Mesothelial cell of epicardium (in vitro differentiated cells): ENCODE measurements around the gene CD72. TPM values are rescaled to one million over a fixed set of nuclear protein-coding genes. Genes with fewer than 3 reads are reported as not detected.

Experiments used
- DNase-seq, 2 experiments: peaks; one replicate each; pipeline ENCODE4 v3.0.0; 2021; ENCODE audit warnings: low spot score in 2 of 2; ENCODE audit not compliant: unreplicated experiment in 2 of 2
- H3K27ac Mint-ChIP-seq: 2 replicates; pipeline ENCODE4 v1.8.0; 2021; ENCODE audit warnings: mixed read lengths
- H3K27me3 Mint-ChIP-seq: 2 replicates; pipeline ENCODE4 v1.8.0; 2021; ENCODE audit warnings: low read depth, mixed read lengths
- H3K36me3 Mint-ChIP-seq: 2 replicates; pipeline ENCODE4 v1.8.0; 2021; ENCODE audit warnings: mixed read lengths
- H3K4me1 Mint-ChIP-seq: 2 replicates; pipeline ENCODE4 v1.8.0; 2021; ENCODE audit warnings: mixed read lengths
- H3K4me3 Mint-ChIP-seq: 2 replicates; pipeline ENCODE4 v1.8.0; 2021; ENCODE audit warnings: mild to moderate bottlenecking, moderate library complexity, mixed read lengths
- H3K9me3 Mint-ChIP-seq: 2 replicates; pipeline ENCODE4 v1.8.0; 2021; ENCODE audit warnings: mixed read lengths
- CTCF ChIP-seq: fragments of 200-600 bp; sonication (generic); IDR thresholded peaks from one replicate; pipeline ENCODE4 v1.5.0; 2021; ENCODE audit warnings: antibody characterized with exemption; ENCODE audit not compliant: unreplicated experiment
- total RNA-seq: library from RNA; stranded (reverse); gene quantifications from 3 replicates; pipeline ENCODE4 v1.2.1, GENCODE V29; 2021

CD72 gene
- total RNA-seq: 4.2 to 5.2 TPM (median 4.7 TPM) in 3 replicates

- no peak for TF ChIP-seq CTCF
- DNase-seq: no peak
- Mint-ChIP-seq H3K27me3 (peaks cover 66% of the 10 kb centered on the region), H3K9me3 (no peaks in the 10 kb centered on the region), H3K4me1 (no peaks in the 10 kb centered on the region), H3K4me3 (peak within 1 kb of the TSS; percentile 61), H3K27ac (no peak within 1 kb of the TSS), H3K36me3 (no peaks in the 10 kb centered on the region)
These were observed at the start of gene CD72 for GRCh38 chr9:35618325-35618727. TSS of gene CD72 (minus strand) at chr9:35618413. CDS start at chr9:35618303, 110 bp downstream.

- no peak for DNase-seq
- Mint-ChIP-seq H3K36me3 (no peaks in the 10 kb centered on the region), H3K4me1 (peaks cover 37% of the 10 kb centered on the region), H3K27me3 (no peaks in the 10 kb centered on the region), H3K4me3 (no peak overlapping the region), H3K27ac (no peak overlapping the region), H3K9me3 (no peaks in the 10 kb centered on the region)
- no peak for TF ChIP-seq CTCF
These were observed 49.7 kb upstream of the CD72 start for GRCh38 chr9:35667939-35668338.

- TF ChIP-seq CTCF: no peak
- H3K9me3 Mint-ChIP-seq: no peaks in the 10 kb centered on the region
These were observed 48.3 kb upstream of the CD72 start for GRCh38 chr9:35666549-35666948.

GRCh38 chr9:35666045-35666444 is 47.8 kb upstream of the CD72 start:
- Mint-ChIP-seq H3K36me3 (peaks cover under 1% of the 10 kb centered on the region), H3K27ac (peak overlapping the region; percentile 96), H3K4me3 (peak overlapping the region; percentile 77), H3K27me3 (no peaks in the 10 kb centered on the region), H3K9me3 (no peaks in the 10 kb centered on the region), H3K4me1 (peaks cover 37% of the 10 kb centered on the region)
- no peak for TF ChIP-seq CTCF
- DNase-seq: no peak

More at GRCh38 chr9:35666549-35666948, 48.3 kb upstream of the CD72 start:
- Mint-ChIP-seq H3K27ac (peak overlapping the region; percentile 96), H3K4me3 (no peak overlapping the region), H3K4me1 (peaks cover 37% of the 10 kb centered on the region), H3K36me3 (no peaks in the 10 kb centered on the region), H3K27me3 (no peaks in the 10 kb centered on the region)
- no peak for DNase-seq

GRCh38 chr9:35665471-35665818 is 47.2 kb upstream of the CD72 start:
- no peaks in the 10 kb centered on the region for H3K9me3 Mint-ChIP-seq
- H3K4me1 Mint-ChIP-seq: peaks cover 40% of the 10 kb centered on the region
- no peak for DNase-seq
- no peaks in the 10 kb centered on the region for H3K27me3 Mint-ChIP-seq
- peak overlapping the region; percentile 77 for H3K4me3 Mint-ChIP-seq
- peak overlapping the region; percentile 81 for H3K27ac Mint-ChIP-seq
- peaks cover 3% of the 10 kb centered on the region for H3K36me3 Mint-ChIP-seq
- no peak for TF ChIP-seq CTCF
